Measurements from ENCODE around the gene EHD3.
A peak's percentile ranks its signal among the peaks of the same experiment; 100 is the strongest.

The EHD3 gene

DNA sequence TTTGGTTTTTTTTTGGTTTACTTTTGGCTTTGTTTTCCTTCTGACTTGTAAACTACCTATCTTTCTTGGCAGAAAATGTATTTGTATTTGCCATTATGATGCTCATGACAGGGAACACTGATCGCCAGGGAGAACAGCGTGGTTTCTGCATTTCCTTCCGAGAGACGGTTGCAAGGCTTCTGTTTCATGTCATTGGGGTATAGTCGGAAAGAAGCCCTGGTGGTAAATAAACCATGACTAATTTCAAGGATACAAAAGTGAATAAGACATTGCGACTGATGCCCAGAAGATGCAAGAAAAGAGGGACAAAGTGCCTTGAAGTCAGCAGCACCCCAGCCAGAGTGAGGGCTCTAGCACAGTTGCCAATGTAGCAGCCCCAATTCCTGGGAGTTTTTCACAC lies 12.4 kb upstream of the EHD3 start:
- H2BK15ac ChIP-seq (ENCODE audit: low read depth, poor library complexity, severe bottlenecking), result no peak overlapping the region
- no peak overlapping the region for H3K27ac ChIP-seq (ENCODE audit: low read length, poor library complexity, severe bottlenecking)
- no peak overlapping the region for H3K14ac ChIP-seq (ENCODE audit: low read length in 2 of 2)
- 23% methylated on average over 6 of the region's 6 CpGs for WGBS
- H3K79me1 ChIP-seq (replicated peaks; ENCODE audit: low read length, poor library complexity, severe bottlenecking), result no peaks in the 10 kb centered on the region
- H3K4me2 ChIP-seq (ENCODE audit: low read length, poor library complexity, severe bottlenecking), result no peak overlapping the region
- no peak overlapping the region for H2AFZ ChIP-seq (ENCODE audit: low read depth, low read length)
- H2BK12ac ChIP-seq (ENCODE audit: low read length in 2 of 2), result no peak overlapping the region
- no peaks in the 10 kb centered on the region for H3K36me3 ChIP-seq (ENCODE audit: control insufficient read depth in 1 of 2, insufficient read depth in 2 of 2, low read depth in 1 of 2, low read length in 2 of 2)
- H3K18ac ChIP-seq (ENCODE audit: low read depth in 1 of 2, low read length in 2 of 2), result no peak overlapping the region
- H3K27me3 ChIP-seq (ENCODE audit: control insufficient read depth in 1 of 2, insufficient read depth in 1 of 2, low read length in 2 of 2), result peaks cover 9 to 58% of the 10 kb centered on the region in 2 experiments
- no peak overlapping the region for H2BK120ac ChIP-seq (ENCODE audit: low read depth, low read length)
- H4K91ac ChIP-seq (ENCODE audit: low read length), result no peak overlapping the region
- no peak overlapping the region for H3K23ac ChIP-seq (ENCODE audit: low read length in 2 of 2)
- no peak overlapping the region for H4K8ac ChIP-seq (ENCODE audit: low read length)
- no peaks in the 10 kb centered on the region for H3K9me3 ChIP-seq (ENCODE audit: control insufficient read depth, low read length)
- H2BK5ac ChIP-seq (ENCODE audit: low read depth, low read length, poor library complexity, severe bottlenecking), result no peak overlapping the region
- H3K4me3 ChIP-seq (ENCODE audit: insufficient read depth in 1 of 2, low read depth in 1 of 2, low read length in 2 of 2), result no peak overlapping the region
- H3K9ac ChIP-seq (ENCODE audit: low read length), result no peak overlapping the region
- DNase-seq, result peak; percentile 13
- no peaks in the 10 kb centered on the region for H3K4me1 ChIP-seq (ENCODE audit: control insufficient read depth, insufficient read depth, low read depth, low read length)
- no peak overlapping the region for H3K4ac ChIP-seq (ENCODE audit: low read depth in 1 of 2, low read length in 2 of 2)
- no peak overlapping the region for H2AK5ac ChIP-seq (ENCODE audit: low read length, severe bottlenecking)

DNA sequence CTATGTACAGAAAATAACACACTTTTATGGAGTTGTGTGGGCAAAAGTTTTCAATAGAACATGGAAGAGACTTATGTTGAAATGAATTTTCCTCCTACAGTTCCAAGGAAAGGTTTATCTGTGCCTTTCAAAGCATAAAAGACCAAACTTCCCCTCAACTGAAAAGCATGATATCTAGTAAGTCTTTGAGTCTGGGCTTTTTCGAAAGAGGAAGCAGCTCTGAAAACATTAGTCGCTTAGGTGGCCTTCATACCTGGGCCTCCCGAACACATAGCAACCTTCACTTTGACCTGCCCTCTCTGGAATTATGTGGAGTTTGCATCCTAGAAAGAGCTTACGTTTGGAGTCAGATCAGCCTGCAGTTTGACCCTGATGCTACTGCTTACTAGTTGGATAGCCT lies 11.9 kb upstream of the EHD3 start:
- Histone ChIP-seq H4K8ac (ENCODE audit: low read length) (no peak overlapping the region), H3K18ac (ENCODE audit: low read depth in 1 of 2, low read length in 2 of 2) (no peak overlapping the region), H2BK12ac (ENCODE audit: low read length in 2 of 2) (no peak overlapping the region), H3K4me2 (ENCODE audit: low read length, poor library complexity, severe bottlenecking) (no peak overlapping the region), H3K79me1 (replicated peaks; ENCODE audit: low read length, poor library complexity, severe bottlenecking) (no peaks in the 10 kb centered on the region), H2AK5ac (ENCODE audit: low read length, severe bottlenecking) (no peak overlapping the region), H2AFZ (ENCODE audit: low read depth, low read length) (no peak overlapping the region), H2BK15ac (ENCODE audit: low read depth, poor library complexity, severe bottlenecking) (no peak overlapping the region), H4K91ac (ENCODE audit: low read length) (no peak overlapping the region), H2BK5ac (ENCODE audit: low read depth, low read length, poor library complexity, severe bottlenecking) (no peak overlapping the region), H3K9me3 (ENCODE audit: control insufficient read depth, low read length) (no peaks in the 10 kb centered on the region), H2BK120ac (ENCODE audit: low read depth, low read length) (no peak overlapping the region), H3K27me3 (ENCODE audit: control insufficient read depth in 1 of 2, insufficient read depth in 1 of 2, low read length in 2 of 2) (peaks cover 9 to 61% of the 10 kb centered on the region in 2 experiments), H3K4me3 (ENCODE audit: insufficient read depth in 1 of 2, low read depth in 1 of 2, low read length in 2 of 2) (no peak overlapping the region), H3K9ac (ENCODE audit: low read length) (no peak overlapping the region), H3K4ac (ENCODE audit: low read depth in 1 of 2, low read length in 2 of 2) (no peak overlapping the region), H3K27ac (ENCODE audit: low read length, poor library complexity, severe bottlenecking) (no peak overlapping the region), H3K36me3 (ENCODE audit: control insufficient read depth in 1 of 2, insufficient read depth in 2 of 2, low read depth in 1 of 2, low read length in 2 of 2) (no peaks in the 10 kb centered on the region), H3K23ac (ENCODE audit: low read length in 2 of 2) (no peak overlapping the region), H3K14ac (ENCODE audit: low read length in 2 of 2) (no peak overlapping the region), H3K4me1 (ENCODE audit: control insufficient read depth, insufficient read depth, low read depth, low read length) (no peaks in the 10 kb centered on the region)
- no peak for DNase-seq
- 96% methylated on average over 4 of the region's 4 CpGs for WGBS

DNA sequence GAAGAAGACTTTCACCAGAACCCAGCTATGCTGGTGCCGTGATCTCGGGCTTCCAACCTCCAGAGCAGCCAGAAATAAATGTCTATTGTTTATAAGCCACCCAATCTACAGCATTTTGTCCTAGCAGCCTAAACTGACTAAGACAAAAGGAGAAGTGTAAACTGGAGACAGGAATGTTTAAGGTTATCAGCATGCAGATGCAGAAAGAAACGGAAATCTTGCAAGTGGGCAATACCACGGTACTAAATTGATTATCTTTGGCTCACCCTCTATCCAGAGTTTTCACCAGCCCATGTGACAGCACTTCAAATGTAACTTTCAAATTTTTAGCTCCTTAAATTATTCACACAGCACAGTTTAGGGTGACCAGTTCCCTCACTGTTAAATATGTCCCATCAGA lies 10.9 kb upstream of the EHD3 start:
- H3K27ac ChIP-seq (ENCODE audit: low read length, poor library complexity, severe bottlenecking), result no peak overlapping the region
- WGBS, result 97% methylated on average over 3 of the region's 4 CpGs

DNA sequence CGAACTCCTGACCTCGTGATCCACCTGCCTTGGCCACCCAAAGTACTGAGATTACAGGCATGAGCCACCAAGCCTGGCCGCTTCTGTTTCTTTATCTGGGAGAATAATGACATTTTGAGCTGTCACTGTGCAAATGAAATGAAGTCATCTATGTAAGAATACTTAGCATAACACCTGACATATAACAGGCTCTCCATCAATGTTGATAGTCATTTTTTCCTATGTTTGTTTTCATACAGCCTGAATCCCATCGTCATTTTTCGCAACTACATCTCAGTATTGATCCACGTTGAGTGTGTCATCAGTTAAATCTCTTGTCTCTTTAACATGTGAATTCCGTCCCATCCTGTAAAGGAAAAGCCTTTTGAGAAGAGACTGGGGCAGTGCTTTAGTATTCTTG lies 10.2 kb upstream of the EHD3 start:
- 98% methylated on average over 7 of the region's 7 CpGs for WGBS
- no peak overlapping the region for H3K23ac ChIP-seq (ENCODE audit: low read length in 2 of 2)
- peaks cover 9 to 60% of the 10 kb centered on the region in 2 experiments for H3K27me3 ChIP-seq (ENCODE audit: control insufficient read depth in 1 of 2, insufficient read depth in 1 of 2, low read length in 2 of 2)
- no peak overlapping the region for H2BK120ac ChIP-seq (ENCODE audit: low read depth, low read length)
- H2AK5ac ChIP-seq (ENCODE audit: low read length, severe bottlenecking), result no peak overlapping the region
- no peak overlapping the region for H3K4me2 ChIP-seq (ENCODE audit: low read length, poor library complexity, severe bottlenecking)
- no peak overlapping the region for H2BK15ac ChIP-seq (ENCODE audit: low read depth, poor library complexity, severe bottlenecking)
- no peak overlapping the region for H3K27ac ChIP-seq (ENCODE audit: low read length, poor library complexity, severe bottlenecking)
- no peak overlapping the region for H2AFZ ChIP-seq (ENCODE audit: low read depth, low read length)
- H3K79me1 ChIP-seq (replicated peaks; ENCODE audit: low read length, poor library complexity, severe bottlenecking), result no peaks in the 10 kb centered on the region
- H3K9ac ChIP-seq (ENCODE audit: low read length), result no peak overlapping the region
- no peak overlapping the region for H3K4me3 ChIP-seq (ENCODE audit: insufficient read depth in 1 of 2, low read depth in 1 of 2, low read length in 2 of 2)
- H3K4me1 ChIP-seq (ENCODE audit: control insufficient read depth, insufficient read depth, low read depth, low read length), result no peaks in the 10 kb centered on the region
- no peak overlapping the region for H2BK12ac ChIP-seq (ENCODE audit: low read length in 2 of 2)
- H4K91ac ChIP-seq (ENCODE audit: low read length), result no peak overlapping the region
- no peak overlapping the region for H3K14ac ChIP-seq (ENCODE audit: low read length in 2 of 2)
- H2BK5ac ChIP-seq (ENCODE audit: low read depth, low read length, poor library complexity, severe bottlenecking), result no peak overlapping the region
- H4K8ac ChIP-seq (ENCODE audit: low read length), result no peak overlapping the region
- no peaks in the 10 kb centered on the region for H3K9me3 ChIP-seq (ENCODE audit: control insufficient read depth, low read length)
- H3K4ac ChIP-seq (ENCODE audit: low read depth in 1 of 2, low read length in 2 of 2), result no peak overlapping the region
- no peak for DNase-seq
- H3K36me3 ChIP-seq (ENCODE audit: control insufficient read depth in 1 of 2, insufficient read depth in 2 of 2, low read depth in 1 of 2, low read length in 2 of 2), result no peaks in the 10 kb centered on the region
- no peak overlapping the region for H3K18ac ChIP-seq (ENCODE audit: low read depth in 1 of 2, low read length in 2 of 2)

More for the DNA sequence above, 10.9 kb upstream of the EHD3 start:
- Histone ChIP-seq H3K4me1 (ENCODE audit: control insufficient read depth, insufficient read depth, low read depth, low read length) (no peaks in the 10 kb centered on the region), H4K91ac (ENCODE audit: low read length) (no peak overlapping the region), H3K4me2 (ENCODE audit: low read length, poor library complexity, severe bottlenecking) (no peak overlapping the region), H3K9me3 (ENCODE audit: control insufficient read depth, low read length) (no peaks in the 10 kb centered on the region), H3K9ac (ENCODE audit: low read length) (no peak overlapping the region), H3K23ac (ENCODE audit: low read length in 2 of 2) (no peak overlapping the region), H4K8ac (ENCODE audit: low read length) (no peak overlapping the region), H3K4me3 (ENCODE audit: insufficient read depth in 1 of 2, low read depth in 1 of 2, low read length in 2 of 2) (no peak overlapping the region), H3K27me3 (ENCODE audit: control insufficient read depth in 1 of 2, insufficient read depth in 1 of 2, low read length in 2 of 2) (peaks cover 9 to 64% of the 10 kb centered on the region in 2 experiments), H3K4ac (ENCODE audit: low read depth in 1 of 2, low read length in 2 of 2) (no peak overlapping the region), H3K14ac (ENCODE audit: low read length in 2 of 2) (no peak overlapping the region), H3K18ac (ENCODE audit: low read depth in 1 of 2, low read length in 2 of 2) (no peak overlapping the region), H2BK12ac (ENCODE audit: low read length in 2 of 2) (no peak overlapping the region), H3K79me1 (replicated peaks; ENCODE audit: low read length, poor library complexity, severe bottlenecking) (no peaks in the 10 kb centered on the region), H2BK5ac (ENCODE audit: low read depth, low read length, poor library complexity, severe bottlenecking) (no peak overlapping the region), H2AFZ (ENCODE audit: low read depth, low read length) (no peak overlapping the region), H2BK120ac (ENCODE audit: low read depth, low read length) (no peak overlapping the region), H3K36me3 (ENCODE audit: control insufficient read depth in 1 of 2, insufficient read depth in 2 of 2, low read depth in 1 of 2, low read length in 2 of 2) (no peaks in the 10 kb centered on the region), H2AK5ac (ENCODE audit: low read length, severe bottlenecking) (no peak overlapping the region), H2BK15ac (ENCODE audit: low read depth, poor library complexity, severe bottlenecking) (peak overlapping the region; percentile 71)
- DNase-seq, result no peak
